ENCODE results near the gene RPS27. TPM values are rescaled to one million over a fixed set of nuclear protein-coding genes. Genes with fewer than 3 reads are reported as not detected.

The RPS27 gene
- total and polyA plus RNA-seq, 10 of the 15 experiments (the other 5 are each of a cell fraction or from before 2014, with no cell fraction given), result 2,708 to 14,234 (median 8,874) TPM

GRCh38 chr1:154012129-154012528, 21.6 kb downstream of the RPS27 start:
- Histone ChIP-seq H4K20me1 (ENCODE audit: control insufficient read depth, insufficient read depth) (no peaks in the 10 kb centered on the region), H3K4me1 (ENCODE audit: control insufficient read depth, insufficient read depth, low read length) (no peaks in the 10 kb centered on the region), H3K4me3 (no peak overlapping the region), H3K9ac (ENCODE audit: control insufficient read depth, insufficient read depth, low read length) (no peak overlapping the region), H3K4me2 (ENCODE audit: control insufficient read depth, insufficient read depth) (no peak overlapping the region), H3K27ac (ENCODE audit: control insufficient read depth, insufficient read depth) (no peak overlapping the region), H2AFZ (ENCODE audit: control insufficient read depth, low read depth, low read length) (no peak overlapping the region), H3K27me3 (replicated peaks in 1 of 2; ENCODE audit: control insufficient read depth in 2 of 2, insufficient read depth in 2 of 2, low read length in 1 of 2) (no peaks in the 10 kb centered on the region), H3K36me3 (ENCODE audit: control insufficient read depth in 2 of 2, insufficient read depth in 2 of 2, low read length in 1 of 2) (no peaks in the 10 kb centered on the region), H3K9me3 (replicated peaks; ENCODE audit: control insufficient read depth, insufficient read depth, low read length) (no peaks in the 10 kb centered on the region), H3K79me2 (ENCODE audit: control insufficient read depth, insufficient read depth, low read length) (no peaks in the 10 kb centered on the region)
- TF ChIP-seq ELK1 (IDR thresholded peaks at IDR 0.05; ENCODE audit: low read depth, low read length), result no peak
- TF ChIP-seq MYB (IDR thresholded peaks at IDR 0.05; ENCODE audit: borderline replicate concordance, low read depth, low read length), result no peak
- TF ChIP-seq MTA3 (IDR thresholded peaks at IDR 0.05; ENCODE audit: borderline replicate concordance, low read length), result no peak
- TF ChIP-seq TCF3 (IDR thresholded peaks at IDR 0.05; ENCODE audit: borderline replicate concordance, insufficient read depth, low read depth, low read length), result no peak
- no peak for TF ChIP-seq FOS (IDR thresholded peaks at IDR 0.05; ENCODE audit: borderline replicate concordance, extremely low read depth, insufficient read length)
- no peak for TF ChIP-seq ZBTB33 (IDR thresholded peaks at IDR 0.05)
- TF ChIP-seq ESRRA (IDR thresholded peaks at IDR 0.05; ENCODE audit: low read length), result no peak
- no peak for TF ChIP-seq EP300 (IDR thresholded peaks at IDR 0.05; ENCODE audit: borderline replicate concordance in 1 of 2, control insufficient read depth in 1 of 2, low read depth in 2 of 2, low read length in 2 of 2)
- TF ChIP-seq CREB1 (IDR thresholded peaks at IDR 0.05; ENCODE audit: low read depth), result no peak
- TF ChIP-seq SRF (IDR thresholded peaks at IDR 0.05; ENCODE audit: low read depth in 2 of 2, low read length in 2 of 2), result no peak
- TF ChIP-seq GABPA (IDR thresholded peaks at IDR 0.05; ENCODE audit: low read depth), result no peak
- TF ChIP-seq SUZ12 (IDR thresholded peaks at IDR 0.05; ENCODE audit: unreplicated experiment), result no peak
- TF ChIP-seq PBX3 (IDR thresholded peaks at IDR 0.05; ENCODE audit: insufficient replicate concordance, low read depth, low read length), result no peak
- no peak for TF ChIP-seq ZNF274 (IDR thresholded peaks at IDR 0.05; ENCODE audit: insufficient read depth, insufficient read length)
- no peak for TF ChIP-seq GATAD2B (conservative IDR thresholded peaks at IDR 0.05; ENCODE audit: low read depth)
- no peak for TF ChIP-seq PML (IDR thresholded peaks at IDR 0.05; ENCODE audit: low read length)
- TF ChIP-seq MEF2A (IDR thresholded peaks at IDR 0.05; ENCODE audit: insufficient read depth, low read depth, low read length), result no peak
- no peak for TF ChIP-seq TBL1XR1 (IDR thresholded peaks at IDR 0.05; ENCODE audit: low read depth, low read length)
- DNase-seq (ENCODE audit: low read depth, low spot score) (no peak), ATAC-seq (no peak), FAIRE-seq (no peak)
- ChIA-PET CTCF (interaction anchor here (1.3 kb wide), 1 partner anchor 12 kb away, joined by 4 read pairs; no protein-coding TSS in a partner anchor), RAD21 (ENCODE audit: unreplicated experiment) (interaction anchor here (1.5 kb wide), 1 partner anchor 146 kb away, joined by 4 read pairs; no protein-coding TSS in a partner anchor), SMC1A (ENCODE audit: uncharacterized antibody, unreplicated experiment) (interaction anchor here (0.9 kb wide), 1 partner anchor 10 kb away, joined by 3 read pairs; no protein-coding TSS in a partner anchor), POLR2A (interaction anchor here (0.7 to 1.1 kb wide), 2 partner anchors 11 to 12 kb away, joined by 3 to 9 read pairs; no protein-coding TSS in a partner anchor)
- in situ Hi-C loops (cut with MboI) (no loop called here), intact Hi-C loops (cut with micrococcal nuclease; ENCODE audit: unreplicated experiment) (no loop called here)
- WGBS (ENCODE audit: insufficient coverage, insufficient replicate concordance, low lambda C conversion rate, missing lambda C conversion rate), result 7% methylated on average over 1 of the region's 1 CpG
- BruUV-seq (replicated peaks), result no TSS peak
